GM13976 (cell line): ENCODE data around the gene NEK7.

Experiments
- DNase-seq: peaks from one replicate; pipeline ENCODE4 v3.0.0; 2012; ENCODE audit warnings: low spot score
- in situ Hi-C: fragments of 300-500 bp; cut with MboI; formaldehyde crosslinking; loops from one replicate; pipeline ENCODE4 v1.12.0; 2022; ENCODE audit warnings: low sequenced_read_pairs, mixed read lengths, inconsistent platforms; ENCODE audit not compliant: unreplicated experiment
- TF ChIP-seq, protein P1 (sequence below): IDR thresholded peaks from 2 replicates; pipeline ENCODE4 v1.5.1; 2012; ENCODE audit warnings: borderline replicate concordance, mild to moderate bottlenecking; ENCODE audit not compliant: insufficient read depth; ENCODE audit errors: extremely low read depth, missing control alignments, control extremely low read depth

NEK7 gene

GRCh38 chr1:198267921-198268320 lies 111.1 kb downstream of the NEK7 start:
- in situ Hi-C loops: no loop called here
- TF ChIP-seq, protein P1, sequence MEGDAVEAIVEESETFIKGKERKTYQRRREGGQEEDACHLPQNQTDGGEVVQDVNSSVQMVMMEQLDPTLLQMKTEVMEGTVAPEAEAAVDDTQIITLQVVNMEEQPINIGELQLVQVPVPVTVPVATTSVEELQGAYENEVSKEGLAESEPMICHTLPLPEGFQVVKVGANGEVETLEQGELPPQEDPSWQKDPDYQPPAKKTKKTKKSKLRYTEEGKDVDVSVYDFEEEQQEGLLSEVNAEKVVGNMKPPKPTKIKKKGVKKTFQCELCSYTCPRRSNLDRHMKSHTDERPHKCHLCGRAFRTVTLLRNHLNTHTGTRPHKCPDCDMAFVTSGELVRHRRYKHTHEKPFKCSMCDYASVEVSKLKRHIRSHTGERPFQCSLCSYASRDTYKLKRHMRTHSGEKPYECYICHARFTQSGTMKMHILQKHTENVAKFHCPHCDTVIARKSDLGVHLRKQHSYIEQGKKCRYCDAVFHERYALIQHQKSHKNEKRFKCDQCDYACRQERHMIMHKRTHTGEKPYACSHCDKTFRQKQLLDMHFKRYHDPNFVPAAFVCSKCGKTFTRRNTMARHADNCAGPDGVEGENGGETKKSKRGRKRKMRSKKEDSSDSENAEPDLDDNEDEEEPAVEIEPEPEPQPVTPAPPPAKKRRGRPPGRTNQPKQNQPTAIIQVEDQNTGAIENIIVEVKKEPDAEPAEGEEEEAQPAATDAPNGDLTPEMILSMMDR: no peak

GRCh38 chr1:198268784-198269645 lies 112.2 kb downstream of the NEK7 start:
- DNase-seq: no peak
- in situ Hi-C loops: no loop called here

More at GRCh38 chr1:198267921-198268320, 111.1 kb downstream of the NEK7 start:
- no peak for DNase-seq

GRCh38 chr1:198269646-198269940 lies 112.8 kb downstream of the NEK7 start:
- TF ChIP-seq, protein P1: no peak
- in situ Hi-C loops: no loop called here
- DNase-seq: no peak

More at GRCh38 chr1:198268784-198269645, 112.2 kb downstream of the NEK7 start:
- TF ChIP-seq, protein P1: no peak

DNA sequence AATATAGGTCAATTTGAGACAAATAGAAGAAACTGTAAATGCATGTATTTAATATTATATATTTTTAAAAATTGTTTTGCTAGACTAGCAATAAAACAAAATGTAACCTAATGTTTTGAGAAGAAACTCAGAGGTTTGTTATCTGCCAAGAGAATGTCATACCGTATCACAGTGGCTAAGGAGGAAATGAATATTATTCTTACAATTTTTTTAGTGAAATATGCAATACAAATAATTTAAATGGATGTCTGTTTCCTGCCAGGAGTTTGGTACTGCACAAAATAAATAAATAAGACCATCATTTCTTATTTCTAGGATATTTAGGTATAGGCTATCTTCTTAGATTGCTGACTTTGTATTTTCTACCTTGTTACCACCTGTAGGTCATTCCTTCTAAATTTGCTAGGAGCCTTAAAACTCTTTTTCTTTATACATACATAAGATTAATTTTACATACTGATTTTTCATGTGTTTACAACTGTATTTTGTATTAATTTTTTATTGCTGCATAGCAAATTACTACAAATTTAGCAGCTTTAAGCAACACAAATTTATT lies 113.6 kb downstream of the NEK7 start:
- TF ChIP-seq, protein P1: no peak
- in situ Hi-C loops: no loop called here
- DNase-seq: no peak

GRCh38 chr1:198271467-198271866 lies 114.7 kb downstream of the NEK7 start:
- in situ Hi-C loops: no loop called here
- no peak for DNase-seq
- TF ChIP-seq, protein P1: no peak

DNA sequence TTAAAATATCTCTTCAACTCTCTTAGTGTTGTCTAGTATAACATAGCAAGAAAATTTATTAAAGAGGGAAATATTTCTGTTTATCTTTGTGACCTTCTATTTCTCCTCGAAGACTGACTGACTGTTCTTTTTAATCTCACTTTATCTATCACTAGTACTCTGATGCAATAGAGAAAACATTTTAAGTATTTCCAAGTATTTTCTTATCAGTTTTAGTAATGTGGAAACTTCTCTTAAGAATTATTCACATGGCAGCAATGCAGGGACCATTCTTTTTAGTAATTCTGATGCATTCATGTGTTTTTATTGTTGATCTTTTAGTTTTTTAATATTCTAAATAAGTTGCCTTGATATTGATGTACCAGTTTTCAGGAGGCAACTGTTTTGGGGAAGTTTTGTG lies 115.7 kb downstream of the NEK7 start:
- no peak for DNase-seq
- in situ Hi-C loops: no loop called here
- TF ChIP-seq, protein P1: no peak
